22Rv1 (cell line): ENCODE measurements around the gene FGF21.

ENCODE experiments used
- CTCF ChIP-seq: fragments of 450-650 bp; IDR thresholded peaks from 2 replicates; pipeline ENCODE4 v1.5.1; 2017; ENCODE audit warnings: mild to moderate bottlenecking
- ZFX ChIP-seq: fragments of 450-650 bp; IDR thresholded peaks from 2 replicates; pipeline ENCODE4 v1.6.1; 2017; ENCODE audit warnings: antibody characterized with exemption, borderline replicate concordance

DNA sequence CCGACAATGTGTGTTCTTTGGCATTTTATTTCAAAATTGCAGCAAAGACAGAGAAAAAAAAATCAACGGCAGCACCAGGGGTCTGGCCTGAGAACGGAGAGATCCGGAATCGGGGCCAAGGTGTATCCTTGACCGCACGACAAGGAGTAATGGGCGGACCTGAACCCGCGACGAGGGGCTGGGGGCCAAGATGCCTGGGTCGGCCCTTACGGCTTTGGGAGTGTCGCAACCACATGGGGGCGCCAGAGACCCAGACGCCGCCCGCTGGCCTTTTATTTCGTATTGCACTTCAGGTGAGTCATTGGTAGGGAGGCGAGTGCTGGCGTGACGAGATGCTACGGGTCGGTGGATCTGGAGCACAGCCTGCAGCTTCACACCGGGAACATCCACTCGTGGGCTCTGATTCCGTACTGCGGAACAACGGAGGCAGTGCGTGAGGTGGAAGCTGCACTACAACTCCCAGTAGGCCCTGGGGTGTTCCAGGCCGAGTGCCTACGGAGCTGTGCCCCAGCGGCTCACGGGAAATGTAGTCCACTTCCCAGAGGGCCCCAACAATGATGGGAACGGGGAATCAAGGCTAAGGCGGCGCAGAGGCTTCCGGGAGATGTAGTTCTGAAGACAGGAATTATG lies 39.8 kb downstream of the FGF21 start:
- TF ChIP-seq CTCF (peak; percentile 97), ZFX (no peak)
